GM19452 (cell line): Measurements from ENCODE around the gene OR10H5.
"Not testable (repeated sequence)": the region's sequence is repeated elsewhere in the genome, so short reads cannot be mapped to it uniquely, and the experiment has no call there.

Source experiments
- ATAC-seq: cut with Tn5 transposase; IDR thresholded peaks from one replicate; pipeline ENCODE4 v1.9.1; 2021; ENCODE audit not compliant: unreplicated experiment

Gene OR10H5

GRCh38 chr19:15787611-15788155 is at the start of gene OR10H5:
Gene OR10H5 (plus strand): TSS chr19:15787661. CDS start chr19:15794049, 6,388 bp downstream.
- no peak for ATAC-seq

GRCh38 chr19:15737722-15738121 is 49.7 kb upstream of the OR10H5 start, which contains the start of gene OR10H3:
Gene OR10H3 (plus strand): TSS chr19:15737985. CDS start chr19:15741393, 3,408 bp downstream.
- no peak for ATAC-seq

GRCh38 chr19:15740785-15741184 is 46.7 kb upstream of the OR10H5 start:
- no peak for ATAC-seq

GRCh38 chr19:15748239-15748638 is 39.2 kb upstream of the OR10H5 start:
- ATAC-seq: no peak

GRCh38 chr19:15758379-15758778 is 29.1 kb upstream of the OR10H5 start:
- no peak for ATAC-seq

GRCh38 chr19:15759962-15760565 is 27.4 kb upstream of the OR10H5 start:
- no peak for ATAC-seq

GRCh38 chr19:15769586-15769985 is 17.9 kb upstream of the OR10H5 start:
- ATAC-seq: no peak

- not testable (repeated sequence) for ATAC-seq
Measured at GRCh38 chr19:15774159-15774558, 13.3 kb upstream of the OR10H5 start.

- no peak for ATAC-seq
Measured at GRCh38 chr19:15775249-15775648, 12.2 kb upstream of the OR10H5 start.

- ATAC-seq: no peak
Measured at GRCh38 chr19:15776264-15776663, 11.2 kb upstream of the OR10H5 start.

- no peak for ATAC-seq
Measured at GRCh38 chr19:15776991-15777970, 10.2 kb upstream of the OR10H5 start.

GRCh38 chr19:15779756-15780476 is 7.5 kb upstream of the OR10H5 start:
- ATAC-seq: no peak

GRCh38 chr19:15780610-15781418 is 6.6 kb upstream of the OR10H5 start:
- no peak for ATAC-seq

GRCh38 chr19:15781661-15782060 is 5.8 kb upstream of the OR10H5 start:
- ATAC-seq: no peak

GRCh38 chr19:15782211-15782610 is 5.2 kb upstream of the OR10H5 start:
- ATAC-seq: no peak

GRCh38 chr19:15782896-15783295 is 4.6 kb upstream of the OR10H5 start:
- ATAC-seq: not testable (repeated sequence)

GRCh38 chr19:15788594-15789270 is 1.3 kb downstream of the OR10H5 start:
- ATAC-seq: no peak

GRCh38 chr19:15790096-15790495 is 2.6 kb downstream of the OR10H5 start:
- ATAC-seq: no peak

- not testable (repeated sequence) for ATAC-seq
Measured at GRCh38 chr19:15794279-15794678, 6.8 kb downstream of the OR10H5 start.

GRCh38 chr19:15810335-15810734 is 22.9 kb downstream of the OR10H5 start:
- no peak for ATAC-seq
